WTC11 (cell line): ENCODE measurements around the gene LRR1. TPM values are rescaled to one million over a fixed set of nuclear protein-coding genes. Genes with fewer than 3 reads are reported as not detected.

Experiments used
- ARID4B ChIP-seq: sonication (generic); formaldehyde crosslinking; IDR thresholded peaks from 2 replicates; pipeline ENCODE4 v1.8.0; 2023; ENCODE audit warnings: missing genetic modification reagents, mild to moderate bottlenecking, borderline replicate concordance
- ATF1 ChIP-seq: sonication (generic); formaldehyde crosslinking; IDR thresholded peaks from 2 replicates; pipeline ENCODE4 v1.8.1; 2023; ENCODE audit warnings: mild to moderate bottlenecking, moderate library complexity, missing genetic modification reagents
- ATF3 ChIP-seq: sonication (generic); formaldehyde crosslinking; conservative IDR thresholded peaks from 2 replicates; pipeline ENCODE4 v1.8.1; 2022; ENCODE audit warnings: mild to moderate bottlenecking, missing genetic modification reagents
- CBFB ChIP-seq: sonication (generic); formaldehyde crosslinking; IDR thresholded peaks from 2 replicates; pipeline ENCODE4 v1.8.1; 2022; ENCODE audit warnings: mild to moderate bottlenecking, low read depth, missing genetic modification reagents
- CDX4 ChIP-seq: fragments of 250-450 bp; sonication (Bioruptor Pico); IDR thresholded peaks from 2 replicates; pipeline ENCODE4 v1.9.0; 2021; ENCODE audit warnings: moderate library complexity, mild to moderate bottlenecking, inconsistent platforms, borderline replicate concordance
- CREM ChIP-seq: sonication (generic); formaldehyde crosslinking; IDR thresholded peaks from 2 replicates; pipeline ENCODE4 v1.8.1; 2022; ENCODE audit warnings: mild to moderate bottlenecking, missing genetic modification reagents, moderate library complexity
- E2F5 ChIP-seq: sonication (generic); formaldehyde crosslinking; IDR thresholded peaks from 2 replicates; pipeline ENCODE4 v1.8.1; 2022; ENCODE audit warnings: mild to moderate bottlenecking, moderate library complexity, missing genetic modification reagents
- ELF4 ChIP-seq: sonication (generic); formaldehyde crosslinking; IDR thresholded peaks from 2 replicates; pipeline ENCODE4 v1.8.1; 2022; ENCODE audit warnings: low read depth, mild to moderate bottlenecking, moderate library complexity, missing genetic modification reagents
- ETV6 ChIP-seq: sonication (generic); formaldehyde crosslinking; IDR thresholded peaks from 2 replicates; pipeline ENCODE4 v1.8.1; 2022; ENCODE audit warnings: mild to moderate bottlenecking, missing genetic modification reagents
- FOXP1 ChIP-seq: sonication (generic); formaldehyde crosslinking; IDR thresholded peaks from 2 replicates; pipeline ENCODE4 v1.8.0; 2022; ENCODE audit warnings: missing genetic modification reagents, mild to moderate bottlenecking, moderate library complexity, borderline replicate concordance
- HMGA2 ChIP-seq: fragments of 250-450 bp; sonication (Bioruptor Pico); IDR thresholded peaks from 2 replicates; pipeline ENCODE4 v1.4.0; 2021; ENCODE audit warnings: mild to moderate bottlenecking, moderate library complexity
- HMGXB4 ChIP-seq: sonication (generic); formaldehyde crosslinking; IDR thresholded peaks from 2 replicates; pipeline ENCODE4 v1.8.1; 2023; ENCODE audit warnings: mild to moderate bottlenecking, moderate library complexity, missing genetic modification reagents
- IRF1 ChIP-seq: sonication (generic); formaldehyde crosslinking; IDR thresholded peaks from 2 replicates; pipeline ENCODE4 v1.8.0; 2023; ENCODE audit warnings: missing genetic modification reagents
- MLX ChIP-seq: sonication (generic); formaldehyde crosslinking; IDR thresholded peaks from 2 replicates; pipeline ENCODE4 v1.8.1; 2023; ENCODE audit warnings: mild to moderate bottlenecking, missing genetic modification reagents, moderate library complexity
- MXD4 ChIP-seq: fragments of 250-450 bp; sonication (Bioruptor Pico); IDR thresholded peaks from 2 replicates; pipeline ENCODE4 v1.8.0; 2021; ENCODE audit warnings: mild to moderate bottlenecking, moderate library complexity, borderline replicate concordance
- RORB ChIP-seq: fragments of 250-450 bp; sonication (Bioruptor Pico); IDR thresholded peaks from 2 replicates; pipeline ENCODE4 v1.9.0; 2021; ENCODE audit warnings: mild to moderate bottlenecking
- SOX15 ChIP-seq: fragments of 250-450 bp; sonication (Bioruptor Pico); IDR thresholded peaks from 2 replicates; pipeline ENCODE4 v1.9.0; 2021; ENCODE audit warnings: mild to moderate bottlenecking
- TCF7 ChIP-seq: sonication (generic); formaldehyde crosslinking; IDR thresholded peaks from 2 replicates; pipeline ENCODE4 v1.8.0; 2022; ENCODE audit warnings: mild to moderate bottlenecking, low read depth, missing genetic modification reagents, moderate library complexity
- TEAD4 ChIP-seq: sonication (generic); formaldehyde crosslinking; IDR thresholded peaks from 2 replicates; pipeline ENCODE4 v1.8.0; 2022; ENCODE audit warnings: mild to moderate bottlenecking, missing genetic modification reagents
- TP53 ChIP-seq: sonication (generic); formaldehyde crosslinking; IDR thresholded peaks from 2 replicates; pipeline ENCODE4 v1.8.1; 2023; ENCODE audit warnings: mild to moderate bottlenecking, missing genetic modification reagents
- USF1 ChIP-seq: sonication (generic); formaldehyde crosslinking; IDR thresholded peaks from 2 replicates; pipeline ENCODE4 v1.8.0; 2022; ENCODE audit warnings: mild to moderate bottlenecking, missing genetic modification reagents
- ZMAT4 ChIP-seq: fragments of 250-450 bp; sonication (Bioruptor Pico); IDR thresholded peaks from 2 replicates; pipeline ENCODE4 v1.9.0; 2021; ENCODE audit warnings: mild to moderate bottlenecking
- ZNF317 ChIP-seq: sonication (generic); formaldehyde crosslinking; IDR thresholded peaks from 2 replicates; pipeline ENCODE4 v1.8.1; 2023; ENCODE audit warnings: low read depth, mild to moderate bottlenecking, moderate library complexity, missing genetic modification reagents, borderline replicate concordance
- ZNF425 ChIP-seq: fragments of 250-450 bp; sonication (Bioruptor Pico); conservative IDR thresholded peaks from 2 replicates; pipeline ENCODE4 v1.9.0; 2021; ENCODE audit warnings: mild to moderate bottlenecking
- ZNF671 ChIP-seq: fragments of 250-450 bp; sonication (Bioruptor Pico); IDR thresholded peaks from 2 replicates; pipeline ENCODE4 v1.8.0; 2021; ENCODE audit warnings: mild to moderate bottlenecking
- total RNA-seq: library from RNA; stranded (reverse); gene quantifications from 3 replicates; pipeline ENCODE4 v1.2.3, GENCODE V29; 2021

Gene LRR1
- total RNA-seq, 1 experiment from 2014 or later = 42.6 TPM

GRCh38 chr14:49598485-49599300 is at the start of gene LRR1 (continued):
- TF ChIP-seq ZNF317 (CRISPR knock-in tag) (no peak; the same call in 1 of the 2 replicates), MXD4 (no peak), CDX4 (no peak), CREM (peak; percentile 81), ARID4B (peak; percentile 87), FOXP1 (CRISPR knock-in tag) (peak; percentile 60; the same call in 1 of the 2 replicates), RORB (CRISPR knock-in tag) (no peak), ZMAT4 (no peak), ATF3 (CRISPR knock-in tag) (no peak), TEAD4 (CRISPR knock-in tag) (peak; percentile 63; the same call in 1 of the 2 replicates), ZNF425 (CRISPR knock-in tag) (no peak), MLX (CRISPR knock-in tag) (no peak), E2F5 (CRISPR knock-in tag) (peak; percentile 96), ATF1 (CRISPR knock-in tag) (no peak), TCF7 (no peak), TP53 (no peak), ETV6 (peak; percentile 76; the same call in 1 of the 2 replicates), HMGXB4 (CRISPR knock-in tag) (peak; percentile 96), SOX15 (CRISPR knock-in tag) (no peak), ELF4 (CRISPR knock-in tag) (no peak), USF1 (CRISPR knock-in tag) (peak; percentile 32; the same call in 1 of the 2 replicates), CBFB (CRISPR knock-in tag) (no peak; the same call in 1 of the 2 replicates), IRF1 (CRISPR knock-in tag) (peak; percentile 68), HMGA2 (0 out of 2 replicates have a peak, but pooled peaks have one; percentile 4), ZNF671 (CRISPR knock-in tag) (no peak)
